Common myeloid progenitor, CD34-positive (primary cell): ENCODE data around the gene ANTXR2.

Experiments
- CTCF ChIA-PET: fragments of 350-600 bp; sonication (Branson Sonifier 250); formaldehyde crosslinking; loops from one replicate; lab custom pipeline; 2021; ENCODE audit warnings: antibody characterized with exemption; lab: Charles Lee
- POLR2A ChIA-PET: fragments of 350-600 bp; sonication (Branson Sonifier 250); formaldehyde crosslinking; loops from one replicate; lab custom pipeline; 2021; ENCODE audit warnings: antibody characterized with exemption; lab: Charles Lee
- DNase-seq, 3 donors: peaks; one replicate each; pipeline versions ENCODE4 v3.0.0 to v3.0.0-alpha.2; 2013
- H3K27ac ChIP-seq, 2 experiments: 1 replicate in 1 of 2; 2 replicates in 1 of 2; pipeline ENCODE4 v1.7.0; 2013; ENCODE audit warnings: inconsistent platforms in 2 of 2, low read length in 2 of 2, mild to moderate bottlenecking in 2 of 2, low read depth in 1 of 2, moderate library complexity in 1 of 2; ENCODE audit not compliant: severe bottlenecking in 2 of 2, insufficient read depth in 1 of 2, poor library complexity in 1 of 2
- H3K27me3 ChIP-seq, 5 experiments: replicated peaks in 2 of 5; 1 replicate in 3 of 5; 2 replicates in 2 of 5; pipeline versions ENCODE4 v1.6.1 to v1.7.0; 2013; ENCODE audit warnings: low read length in 4 of 5, mild to moderate bottlenecking in 2 of 5, moderate library complexity in 2 of 5, inconsistent platforms in 1 of 5; ENCODE audit not compliant: insufficient read depth in 5 of 5, control insufficient read depth in 4 of 5
- H3K36me3 ChIP-seq, 4 experiments: 1 replicate in 2 of 4; 2 replicates in 2 of 4; pipeline versions ENCODE4 v1.6.1 to v1.7.0; 2013; ENCODE audit warnings: low read length in 3 of 4, control low read depth in 1 of 4, mild to moderate bottlenecking in 1 of 4; ENCODE audit not compliant: control insufficient read depth in 4 of 4, insufficient read depth in 4 of 4
- H3K4me1 ChIP-seq, 4 experiments: 1 replicate in 3 of 4; 2 replicates in 1 of 4; pipeline versions ENCODE4 v1.6.1 to v1.7.1; 2013; ENCODE audit warnings: low read length in 3 of 4, mild to moderate bottlenecking in 3 of 4, control low read depth in 1 of 4, inconsistent platforms in 1 of 4, moderate library complexity in 1 of 4; ENCODE audit not compliant: control insufficient read depth in 4 of 4, insufficient read depth in 4 of 4; ENCODE audit errors: control extremely low read depth in 1 of 4
- H3K4me3 ChIP-seq, 7 experiments: 1 replicate in 4 of 7; 2 replicates in 3 of 7; pipeline versions ENCODE4 v1.5.1 to v1.7.0; 2013; ENCODE audit warnings: mild to moderate bottlenecking in 7 of 7, low read length in 6 of 7, moderate library complexity in 6 of 7, inconsistent platforms in 2 of 7, low read depth in 2 of 7, control low read depth in 1 of 7; ENCODE audit not compliant: insufficient read depth in 4 of 7, control insufficient read depth in 1 of 7; ENCODE audit errors: extremely low read depth in 1 of 7
- H3K9me3 ChIP-seq, 5 experiments: 1 replicate in 4 of 5; 2 replicates in 1 of 5; pipeline versions ENCODE4 v1.6.1 to v1.7.1; 2013; ENCODE audit warnings: low read length in 4 of 5, mild to moderate bottlenecking in 2 of 5, inconsistent platforms in 1 of 5, low read depth in 1 of 5, moderate library complexity in 1 of 5; ENCODE audit not compliant: control insufficient read depth in 4 of 5, insufficient read depth in 2 of 5; ENCODE audit errors: control extremely low read depth in 1 of 5
- WGBS: methylation state at CpG from one replicate; pipeline ENCODE4 v1.1.5; 2013; ENCODE audit not compliant: insufficient coverage; 5-methylcytosine and 5-hydroxymethylcytosine counted together

ANTXR2 gene

DNA sequence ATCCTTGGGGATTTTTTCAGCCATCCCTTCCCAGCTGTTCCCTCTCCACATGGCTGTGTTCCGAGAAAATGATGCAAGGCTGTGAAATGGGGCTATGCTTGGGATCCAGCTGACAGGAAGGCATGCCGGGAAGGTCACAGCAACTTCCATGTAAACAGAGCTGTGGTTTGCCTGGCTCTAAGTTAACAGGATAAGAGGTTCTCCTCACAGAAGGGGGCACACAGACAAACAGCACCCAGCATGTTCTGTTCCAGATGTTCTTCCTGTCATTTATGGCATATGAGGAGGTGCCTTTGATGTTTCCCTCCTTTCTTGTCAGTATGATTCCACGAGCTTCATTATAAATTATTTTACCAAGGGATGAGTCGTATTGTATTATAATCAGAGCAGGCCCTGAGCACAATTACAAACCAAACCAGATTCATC lies 220.7 kb downstream of the ANTXR2 start:
- Histone ChIP-seq H3K36me3 (no peaks in the 10 kb centered on the region), H3K4me1 (peaks cover 0 to 5% (median 3%) of the 10 kb centered on the region in 4 experiments), H3K27ac (no peak overlapping the region), H3K27me3 (no peaks in the 10 kb centered on the region), H3K9me3 (no peaks in the 10 kb centered on the region), H3K4me3 (no peak overlapping the region)
- POLR2A ChIA-PET, result no interaction called here
- CTCF ChIA-PET, result no interaction called here
- 81% methylated on average over 2 of the region's 4 CpGs for WGBS
- no peak for DNase-seq

DNA sequence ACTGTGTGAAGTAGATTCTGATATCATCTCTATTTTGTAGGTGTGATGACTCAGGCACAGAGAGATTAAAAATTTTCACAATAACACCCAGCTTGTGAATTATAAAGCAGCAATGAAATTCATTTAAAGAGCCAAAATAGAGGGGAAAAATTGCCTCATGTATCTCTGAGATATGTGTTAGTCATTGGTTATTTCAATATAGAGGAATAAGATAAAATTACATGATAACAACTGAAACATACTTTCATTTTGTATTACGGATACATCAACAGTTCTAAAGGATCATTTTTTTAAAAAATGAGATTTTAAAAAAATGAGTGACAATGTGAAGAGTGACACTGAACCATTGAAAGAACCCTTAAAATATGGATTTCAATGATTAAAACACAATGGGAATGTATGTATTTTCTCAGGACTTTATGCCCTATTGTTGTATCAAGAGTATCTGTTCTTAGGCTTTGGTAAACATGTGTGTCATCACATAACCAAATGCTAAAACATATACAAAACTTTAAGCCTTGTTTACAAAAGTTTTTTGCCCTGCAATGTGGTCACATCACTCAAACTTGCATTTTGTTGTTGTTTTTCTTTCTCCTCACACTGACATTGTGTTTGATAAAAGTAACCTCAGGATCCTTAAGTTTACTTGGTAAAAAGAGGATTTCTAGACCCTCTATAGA lies 221.3 kb downstream of the ANTXR2 start:
- ChIA-PET CTCF (no interaction called here), POLR2A (no interaction called here)
- no peak for DNase-seq
- Histone ChIP-seq H3K4me1 (peaks cover 0 to 5% (median 3%) of the 10 kb centered on the region in 4 experiments), H3K36me3 (no peaks in the 10 kb centered on the region), H3K27ac (no peak overlapping the region), H3K9me3 (no peaks in the 10 kb centered on the region), H3K27me3 (no peaks in the 10 kb centered on the region), H3K4me3 (no peak overlapping the region)
- WGBS, result no CpG with 5 or more reads among the region's 1 CpG
